Measurements from ENCODE around the gene CFAP141.

- no peak for TF ChIP-seq CTCF (IDR thresholded peaks at IDR 0.05)
- TF ChIP-seq EP300 (IDR thresholded peaks at IDR 0.05; ENCODE audit: low read depth): no peak
Measured at GRCh38 chr1:154239491-154239890, 33.4 kb upstream of the CFAP141 start.
